Small intestine (tissue), 7 donors: ENCODE data around the gene ARHGEF9. TPM values are rescaled to one million over a fixed set of nuclear protein-coding genes. Genes with fewer than 3 reads are reported as not detected.

Experiments
- DNase-seq, 2 donors: peaks; one replicate each; pipeline versions ENCODE4 v3.0.0 to v3.0.0-alpha.2; 2013
- FAIRE-seq: peaks from 2 replicates; lab custom pipeline; 2012; peaks lifted over from hg19 to GRCh38; lab: Jason Lieb, UNC
- H3K27ac ChIP-seq, 3 donors: one replicate each; pipeline ENCODE4 v1.5.1; 2013; ENCODE audit warnings: low read length in 2 of 3, mild to moderate bottlenecking in 2 of 3, control low read depth in 1 of 3, inconsistent platforms in 1 of 3, low read depth in 1 of 3, moderate library complexity in 1 of 3
- H3K27me3 ChIP-seq, 3 donors: one replicate each; pipeline ENCODE4 v1.6.1; 2013; ENCODE audit warnings: low read length in 3 of 3, inconsistent platforms in 1 of 3; ENCODE audit not compliant: control insufficient read depth in 3 of 3, insufficient read depth in 3 of 3
- H3K36me3 ChIP-seq, 3 donors: one replicate each; pipeline ENCODE4 v1.6.1; 2013; ENCODE audit warnings: low read length in 3 of 3, inconsistent platforms in 1 of 3, low read depth in 1 of 3, mild to moderate bottlenecking in 1 of 3, moderate library complexity in 1 of 3; ENCODE audit not compliant: control insufficient read depth in 3 of 3, insufficient read depth in 2 of 3
- H3K4me1 ChIP-seq, 3 donors: one replicate each; pipeline ENCODE4 v1.6.1; 2013; ENCODE audit warnings: low read length in 2 of 3, inconsistent platforms in 1 of 3, low read depth in 1 of 3, mild to moderate bottlenecking in 1 of 3, moderate library complexity in 1 of 3; ENCODE audit not compliant: control insufficient read depth in 3 of 3, insufficient read depth in 2 of 3
- H3K4me3 ChIP-seq, 3 donors: one replicate each; pipeline ENCODE4 v1.5.1; 2013; ENCODE audit warnings: low read length in 3 of 3, control low read depth in 1 of 3, inconsistent platforms in 1 of 3, low read depth in 1 of 3, mild to moderate bottlenecking in 1 of 3, moderate library complexity in 1 of 3
- H3K9me3 ChIP-seq, 2 donors: one replicate each; pipeline ENCODE4 v1.6.1; 2013; ENCODE audit warnings: low read depth in 1 of 2, low read length in 1 of 2; ENCODE audit not compliant: control insufficient read depth in 2 of 2, insufficient read depth in 1 of 2
- WGBS, 3 donors: extraction: QIAGEN DNeasy Blood & Tissue Kit; methylation state at CpG; one replicate each; pipeline ENCODE4 v1.1.7; 2013; 5-methylcytosine and 5-hydroxymethylcytosine counted together
- polyA plus RNA-seq, 4 donors: library from polyadenylated mRNA; stranded (reverse) in 3 of 4; unstranded in 1 of 4; fragments of 200-250 nt in 3 of 4; fragments of 120-200 nt in 1 of 4; gene quantifications; one replicate each; pipeline versions ENCODE4 v1.2.1 to v1.2.3, GENCODE V29; 2013
- donor health status: healthy with polysubstance abuse.
- donor health status: control.
- donor health status: control.
- donor health status: Bipolar disorder and iron deficiency.
- donor health status: healthy.

The ARHGEF9 gene
- polyA plus RNA-seq, 4 donors: 16.5 to 38.9 (median 26.3) TPM

DNA sequence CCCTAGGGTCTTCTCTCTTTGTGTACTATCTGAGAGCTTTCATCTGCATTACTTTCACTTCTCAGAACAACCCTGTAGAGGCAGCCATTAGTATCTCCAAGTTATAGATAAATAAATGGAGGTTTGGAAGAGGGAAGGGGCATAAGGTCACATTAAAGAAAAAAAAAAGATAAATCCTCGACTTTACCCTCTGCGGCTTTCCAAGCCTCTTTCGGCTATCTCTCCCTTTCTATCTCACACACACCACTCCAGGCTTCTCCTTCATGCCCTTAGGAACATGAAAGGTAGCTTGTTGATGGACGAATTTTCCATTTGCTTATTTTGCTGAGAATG is 660 bp upstream of the ARHGEF9 start:
- Histone ChIP-seq H3K4me1 (no peaks in the 10 kb centered on the region), H3K27me3 (no peaks in the 10 kb centered on the region), H3K9me3 (no peaks in the 10 kb centered on the region), H3K27ac (peak overlapping the region in 1 of 3 donors; percentile 73), H3K36me3 (no peaks in the 10 kb centered on the region), H3K4me3 (peak overlapping the region in 2 of 3 donors; percentile 56 to 67)
- DNase-seq: peak; percentile 52 to 58
- no peak for FAIRE-seq
- 11 to 34% (median 33%) methylated on average over 4 of the region's 4 CpGs for WGBS, 3 donors

DNA sequence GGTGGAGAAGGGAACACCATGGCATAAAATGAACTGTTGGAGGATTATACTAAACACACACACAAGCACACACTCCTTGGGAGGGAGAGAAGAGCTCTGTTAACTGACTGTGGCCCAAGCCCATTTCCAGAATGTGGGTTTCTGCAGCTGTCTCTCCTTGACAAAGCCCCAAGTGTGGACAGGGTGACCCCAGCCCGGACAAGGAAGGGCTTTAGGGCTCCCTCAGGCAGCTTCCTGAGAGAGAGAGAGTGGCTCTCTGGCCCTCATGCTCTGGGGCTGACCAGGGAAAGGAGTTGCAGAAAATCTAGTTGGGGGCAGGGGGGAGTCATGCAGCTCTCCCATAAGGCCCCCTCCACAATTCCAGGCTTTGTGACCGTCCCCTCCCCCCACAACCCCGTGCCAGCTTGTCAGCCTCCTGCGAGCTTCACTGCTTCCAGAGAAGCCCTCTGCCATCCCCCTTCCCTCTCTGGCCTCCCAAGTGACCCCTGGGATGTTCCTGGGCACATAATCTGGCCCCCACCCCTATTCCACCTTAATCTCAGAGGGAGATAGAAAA is 590 bp downstream of the ARHGEF9 start:
- Histone ChIP-seq H3K4me1 (no peaks in the 10 kb centered on the region), H3K27me3 (no peaks in the 10 kb centered on the region), H3K36me3 (no peaks in the 10 kb centered on the region), H3K27ac (peak overlapping the region; percentile 50 to 74 (median 73)), H3K4me3 (peak overlapping the region in 2 of 3 donors; percentile 56 to 67), H3K9me3 (peaks cover 0 to 9% of the 10 kb centered on the region in 2 donors)
- FAIRE-seq (no peak), DNase-seq (peak; percentile 26 to 44)
- 0 to 50% (median 10%) methylated on average over 3 to 4 of the region's 4 CpGs for WGBS, 3 donors

DNA sequence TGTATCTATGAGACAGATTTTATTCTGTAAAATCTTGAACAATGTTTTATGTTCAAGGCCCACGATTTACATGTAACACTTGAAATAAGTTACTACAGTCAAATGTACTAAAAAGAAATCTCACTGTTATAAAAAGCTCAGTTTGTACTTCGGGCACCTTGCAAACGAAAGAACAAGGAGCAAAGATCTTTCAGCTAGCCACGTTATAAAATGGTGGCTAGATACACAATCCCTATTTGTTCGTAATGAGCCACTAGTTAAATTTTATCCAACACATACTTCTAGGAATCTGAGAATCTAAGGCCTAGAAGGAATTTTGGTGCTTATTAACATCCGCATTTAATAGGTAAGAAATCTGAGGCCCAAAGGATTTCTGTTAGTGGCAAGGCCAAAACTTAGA is 2.5 kb downstream of the ARHGEF9 start:
- peaks cover 0 to 2% (median 0%) of the 10 kb centered on the region in 3 donors for H3K36me3 ChIP-seq
- H3K4me1 ChIP-seq: no peaks in the 10 kb centered on the region
- no peak for FAIRE-seq
- H3K4me3 ChIP-seq: no peak overlapping the region
- DNase-seq: peak; percentile 40 to 42
- peak overlapping the region in 2 of 3 donors; percentile 17 to 68 for H3K27ac ChIP-seq
- peaks cover 0 to 22% of the 10 kb centered on the region in 2 donors for H3K9me3 ChIP-seq
- no peaks in the 10 kb centered on the region for H3K27me3 ChIP-seq
- 24 to 63% (median 48%) methylated on average over 6 of the region's 6 CpGs for WGBS, 3 donors

DNA sequence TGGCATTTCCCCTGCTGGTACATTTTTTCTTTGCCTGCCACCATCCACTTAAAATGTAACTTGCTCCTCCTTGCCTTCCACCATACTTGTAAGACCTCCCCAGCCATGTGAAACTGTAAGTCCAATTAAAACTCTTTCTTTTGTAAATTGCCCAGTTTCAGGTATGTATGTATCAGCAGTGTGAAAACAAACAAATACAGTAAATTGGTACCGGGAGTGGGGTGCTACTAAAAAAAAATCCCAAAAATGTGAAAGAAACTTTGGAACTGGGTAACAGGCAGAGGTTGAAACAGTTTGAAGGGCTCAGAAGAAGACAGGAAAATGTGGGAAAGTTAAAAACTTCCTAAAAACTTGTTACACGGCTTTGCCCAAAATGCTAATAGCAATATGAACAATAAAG is 16.3 kb downstream of the ARHGEF9 start:
- Histone ChIP-seq H3K27ac (no peak overlapping the region), H3K27me3 (no peaks in the 10 kb centered on the region), H3K36me3 (no peaks in the 10 kb centered on the region), H3K4me3 (no peak overlapping the region), H3K4me1 (no peaks in the 10 kb centered on the region), H3K9me3 (no peaks in the 10 kb centered on the region)
- no peak for FAIRE-seq
- no peak for DNase-seq
- WGBS, 3 donors: 91 to 98% (median 96%) methylated on average over 2 of the region's 2 CpGs

DNA sequence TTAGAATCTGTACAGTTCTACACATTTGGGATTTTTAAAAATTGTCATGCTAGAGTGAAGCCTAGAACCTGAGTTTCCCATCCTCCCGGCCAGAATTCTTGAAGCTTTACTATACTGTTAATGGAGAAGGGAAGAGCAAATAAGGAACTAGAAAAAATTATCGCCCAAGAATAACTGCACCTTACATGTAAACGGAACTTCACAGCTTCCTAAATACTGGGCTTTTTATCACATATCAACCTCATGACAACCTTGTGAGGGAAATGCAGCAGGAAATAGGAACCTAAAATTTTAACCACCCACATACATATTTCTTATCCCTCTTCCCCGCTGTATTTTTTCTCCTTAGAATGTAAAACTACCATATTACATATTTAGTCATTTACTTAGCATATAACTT is 19.3 kb downstream of the ARHGEF9 start:
- FAIRE-seq: no peak
- no peaks in the 10 kb centered on the region for H3K27me3 ChIP-seq
- H3K27ac ChIP-seq: no peak overlapping the region
- H3K9me3 ChIP-seq: no peaks in the 10 kb centered on the region
- no peaks in the 10 kb centered on the region for H3K36me3 ChIP-seq
- no peak overlapping the region for H3K4me3 ChIP-seq
- no peaks in the 10 kb centered on the region for H3K4me1 ChIP-seq
- WGBS, 3 donors: 62 to 91% (median 72%) methylated on average over 4 of the region's 4 CpGs
- DNase-seq: no peak

DNA sequence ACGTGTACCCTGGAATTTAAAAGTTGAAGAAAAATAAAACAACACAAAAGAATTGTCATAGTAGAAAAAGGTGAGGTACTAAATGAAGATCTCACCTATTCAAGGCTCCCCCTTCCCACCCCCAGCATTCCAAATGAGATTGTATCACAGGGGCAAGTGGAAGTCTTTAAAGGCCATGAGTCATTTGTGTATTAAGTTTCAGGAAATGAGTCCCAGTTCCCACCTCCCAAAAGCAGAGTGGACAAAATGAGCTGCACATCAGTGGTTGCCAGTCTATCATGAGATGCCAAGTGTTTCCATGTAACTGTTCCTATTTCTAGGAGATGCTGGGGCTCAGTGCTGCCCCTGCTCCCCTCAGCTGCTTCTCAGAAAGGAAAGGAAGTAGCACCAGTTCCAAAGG is 20.1 kb downstream of the ARHGEF9 start:
- DNase-seq (no peak), FAIRE-seq (no peak)
- Histone ChIP-seq H3K4me1 (no peaks in the 10 kb centered on the region), H3K9me3 (no peaks in the 10 kb centered on the region), H3K27ac (no peak overlapping the region), H3K36me3 (no peaks in the 10 kb centered on the region), H3K4me3 (no peak overlapping the region), H3K27me3 (no peaks in the 10 kb centered on the region)
- WGBS, 3 donors: 41 to 76% (median 75%) methylated on average over 1 of the region's 1 CpG

DNA sequence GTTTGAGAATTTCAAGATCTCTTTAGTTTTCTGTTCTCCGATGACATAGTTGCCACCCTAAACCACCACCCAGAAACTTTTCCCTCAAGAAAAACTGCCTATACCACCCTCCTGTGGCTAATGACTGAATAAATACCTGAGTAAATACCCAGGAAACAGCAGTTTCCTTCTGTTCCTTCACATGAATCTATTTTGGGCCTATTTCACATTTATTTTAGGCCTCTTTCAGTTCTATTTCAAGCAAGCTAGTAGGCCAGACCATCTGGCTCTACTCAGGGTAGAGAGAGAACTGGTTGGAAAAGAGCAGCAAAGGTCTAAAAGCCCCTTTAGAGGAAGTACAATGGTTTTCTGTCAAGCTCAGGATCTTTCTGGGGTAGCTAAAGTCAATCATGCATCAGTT is 23.4 kb downstream of the ARHGEF9 start:
- no peak overlapping the region for H3K27ac ChIP-seq
- no peak overlapping the region for H3K4me3 ChIP-seq
- WGBS, 3 donors: 44 to 64% (median 48%) methylated on average over 1 of the region's 1 CpG
- FAIRE-seq (no peak), DNase-seq (no peak)
- H3K9me3 ChIP-seq: no peaks in the 10 kb centered on the region
- no peaks in the 10 kb centered on the region for H3K4me1 ChIP-seq
- H3K27me3 ChIP-seq: no peaks in the 10 kb centered on the region
- no peaks in the 10 kb centered on the region for H3K36me3 ChIP-seq

DNA sequence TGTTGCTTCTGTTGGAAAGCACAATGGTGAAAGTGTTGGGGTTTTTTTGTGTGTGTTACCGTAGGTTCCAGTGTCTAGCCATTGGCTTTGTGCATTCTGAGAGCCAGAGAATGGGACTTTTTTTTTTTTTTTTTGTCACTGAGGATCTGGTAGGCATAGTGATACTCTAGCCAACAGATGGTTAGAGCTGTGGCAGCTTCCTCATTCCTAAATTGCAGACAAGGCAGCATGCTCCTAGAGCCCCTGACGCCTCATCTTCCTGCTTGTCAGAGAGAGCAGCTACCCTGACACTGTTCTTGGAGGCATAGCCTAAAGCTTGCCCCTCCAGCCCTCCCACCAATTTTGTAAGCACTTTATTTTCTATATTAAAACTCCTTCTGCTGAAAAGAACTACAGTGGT is 27.0 kb downstream of the ARHGEF9 start:
- no peak for FAIRE-seq
- 72 to 80% (median 79%) methylated on average over 2 of the region's 2 CpGs for WGBS, 3 donors
- DNase-seq: no peak
- Histone ChIP-seq H3K27ac (no peak overlapping the region), H3K9me3 (no peaks in the 10 kb centered on the region), H3K4me3 (no peak overlapping the region), H3K4me1 (no peaks in the 10 kb centered on the region), H3K36me3 (no peaks in the 10 kb centered on the region), H3K27me3 (no peaks in the 10 kb centered on the region)

DNA sequence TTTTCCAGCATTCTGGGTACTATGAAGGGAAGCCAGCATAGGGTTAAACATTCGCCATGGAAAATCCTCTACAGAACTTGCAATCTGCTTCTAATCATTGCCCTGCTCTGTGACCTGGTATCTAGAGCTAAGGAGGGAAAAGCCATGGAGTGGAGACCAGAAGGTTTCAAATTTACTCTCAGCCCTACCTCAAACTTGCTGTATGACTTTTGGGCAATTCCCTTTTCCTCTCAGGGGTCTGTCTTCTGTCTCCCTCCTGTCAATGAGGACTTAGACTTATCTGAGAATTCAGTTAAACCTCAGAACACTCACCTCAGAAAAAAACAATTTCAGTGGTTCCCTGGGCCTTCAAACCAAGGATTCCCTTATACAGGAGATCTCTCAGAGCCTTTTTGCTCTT is 29.1 kb downstream of the ARHGEF9 start:
- no peak for FAIRE-seq
- peak overlapping the region in 1 of 3 donors; percentile 76 for H3K4me3 ChIP-seq
- H3K36me3 ChIP-seq: no peaks in the 10 kb centered on the region
- H3K27me3 ChIP-seq: no peaks in the 10 kb centered on the region
- WGBS, 3 donors: 24 to 57% (median 46%) methylated on average over 1 of the region's 1 CpG
- peaks cover 0 to 6% (median 0%) of the 10 kb centered on the region in 3 donors for H3K4me1 ChIP-seq
- H3K27ac ChIP-seq: peak overlapping the region in 2 of 3 donors; percentile 36 to 71
- no peaks in the 10 kb centered on the region for H3K9me3 ChIP-seq
- peak in 1 of 2 donors; percentile 8 for DNase-seq
